Esophagus squamous epithelium (tissue), 4 donors: Measurements from ENCODE around the gene AP3B1.

Experiments
- CTCF ChIP-seq, 6 experiments: fragments of 450-650 bp in 4 of 6; fragments of 200-600 bp in 2 of 6; sonication (generic) in 2 of 6; IDR thresholded peaks; one replicate each; pipeline ENCODE4 v1.5.1; 2016 to 2019; ENCODE audit warnings: antibody characterized with exemption in 6 of 6, mild to moderate bottlenecking in 4 of 6, moderate library complexity in 4 of 6
- POLR2A ChIP-seq, 4 donors: fragments of 450-650 bp; IDR thresholded peaks; one replicate each; pipeline ENCODE4 v1.6.1; 2017; ENCODE audit warnings: antibody characterized with exemption in 4 of 4, mild to moderate bottlenecking in 4 of 4, moderate library complexity in 3 of 4

- no peak for TF ChIP-seq CTCF (IDR thresholded peaks at IDR 0.05)
- no peak for TF ChIP-seq POLR2A (IDR thresholded peaks at IDR 0.05)
These were observed 308.2 kb downstream of the AP3B1 start for GRCh38 chr5:77986261-77986660.
